ENCODE data around the gene IRF2. TPM values are rescaled to one million over a fixed set of nuclear protein-coding genes. Genes with fewer than 3 reads are reported as not detected.

Gene IRF2
- total RNA-seq, 1 experiment from 2014 or later, result 6.1 TPM

DNA sequence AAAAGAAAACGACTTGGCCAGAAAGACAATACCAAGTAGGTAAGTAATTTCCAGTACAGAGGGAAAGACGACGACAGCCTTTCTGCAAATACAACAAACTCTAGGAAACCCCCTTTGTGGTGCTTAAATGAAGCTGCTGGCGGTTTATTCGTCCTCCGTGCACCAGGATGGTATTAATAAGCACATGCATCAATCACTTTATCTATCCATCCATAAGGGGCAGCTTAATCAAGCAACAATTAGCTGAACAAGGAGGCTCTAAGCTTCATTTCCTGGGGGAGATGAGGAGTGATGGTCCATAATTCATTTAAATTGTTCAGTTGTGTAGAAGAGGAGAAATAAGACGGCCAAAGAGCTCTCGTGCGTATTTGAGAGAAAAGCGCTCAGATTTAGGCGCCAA lies 26.2 kb downstream of the IRF2 start:
- no peaks in the 10 kb centered on the region for H3K9me3 ChIP-seq (replicated peaks)
- no peaks in the 10 kb centered on the region for H3K27me3 ChIP-seq
- H3K4me3 ChIP-seq, result no peak overlapping the region
- H3K27ac ChIP-seq, result no peak overlapping the region
- DNase-seq, result no peak
- H3K36me3 ChIP-seq, result no peaks in the 10 kb centered on the region
- H3K4me1 ChIP-seq, result no peaks in the 10 kb centered on the region

DNA sequence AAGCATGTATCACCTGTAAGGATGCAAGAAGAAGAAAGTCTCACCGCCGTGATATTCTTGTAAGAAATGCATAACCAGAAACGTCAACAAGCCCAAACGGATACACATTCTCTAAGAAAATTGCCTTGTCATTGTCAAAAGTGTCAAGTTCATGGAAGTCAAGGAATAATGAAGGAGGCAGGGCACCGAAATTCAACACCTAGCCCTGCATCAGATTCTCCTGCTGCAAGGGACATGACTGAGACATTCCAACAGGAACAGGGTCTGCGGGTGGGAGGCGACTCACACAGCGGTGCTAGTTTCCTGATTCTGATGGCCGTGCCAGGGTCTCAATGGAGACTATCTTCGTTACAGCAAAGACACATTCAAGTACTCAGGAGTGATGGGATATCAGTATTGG lies 26.7 kb downstream of the IRF2 start:
- H3K27ac ChIP-seq, result no peak overlapping the region
- no peaks in the 10 kb centered on the region for H3K27me3 ChIP-seq
- no peaks in the 10 kb centered on the region for H3K36me3 ChIP-seq
- DNase-seq, result no peak
- no peaks in the 10 kb centered on the region for H3K4me1 ChIP-seq
- H3K4me3 ChIP-seq, result no peak overlapping the region
- no peaks in the 10 kb centered on the region for H3K9me3 ChIP-seq (replicated peaks)

DNA sequence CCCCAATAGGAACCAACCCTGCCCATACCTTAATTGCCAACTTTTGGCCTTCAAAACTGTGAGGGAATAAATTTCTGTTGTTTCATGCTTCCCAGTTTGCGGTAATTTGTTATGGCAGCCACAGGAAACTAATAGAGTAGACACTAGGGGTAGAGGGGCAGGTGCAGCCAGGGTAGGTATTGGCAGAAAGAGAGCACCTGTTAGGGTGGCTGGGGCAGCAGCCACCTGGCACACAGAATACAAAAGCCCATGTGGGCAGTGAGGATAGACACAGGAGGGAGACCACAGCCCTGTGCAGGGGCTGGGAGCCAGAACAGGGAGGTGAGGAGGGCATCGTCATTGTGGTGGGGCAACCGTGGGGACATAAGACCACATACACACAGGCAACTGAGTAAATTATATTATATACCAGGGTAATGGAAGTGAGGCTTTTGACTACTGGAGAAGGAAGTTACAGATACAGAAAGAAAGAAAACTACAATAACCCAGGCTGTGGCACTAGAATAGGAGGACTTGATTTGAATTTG lies 28.2 kb downstream of the IRF2 start:
- DNase-seq, result no peak

DNA sequence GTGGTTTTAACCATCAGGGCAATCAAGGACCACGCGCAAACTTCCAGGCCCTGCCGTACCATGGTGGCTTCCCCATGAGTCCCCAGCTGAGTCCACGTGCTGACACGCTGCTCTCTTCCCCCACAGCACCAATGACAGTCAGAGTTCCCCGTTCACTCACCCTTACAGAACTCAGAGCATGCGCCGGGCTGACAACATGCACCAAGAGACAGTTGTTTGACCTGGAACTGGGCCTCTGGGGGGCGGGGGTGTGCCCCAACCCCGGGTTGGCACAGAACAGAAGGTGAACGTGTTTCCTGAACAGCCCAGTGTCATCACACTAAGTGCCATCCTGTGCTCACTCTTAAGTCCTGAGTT lies 29.4 kb downstream of the IRF2 start:
- no peak overlapping the region for H3K27ac ChIP-seq

More for the DNA sequence above, 28.2 kb downstream of the IRF2 start:
- Histone ChIP-seq H3K4me1 (no peaks in the 10 kb centered on the region), H3K4me3 (no peak overlapping the region), H3K36me3 (no peaks in the 10 kb centered on the region), H3K9me3 (replicated peaks) (no peaks in the 10 kb centered on the region), H3K27ac (no peak overlapping the region), H3K27me3 (no peaks in the 10 kb centered on the region)

DNA sequence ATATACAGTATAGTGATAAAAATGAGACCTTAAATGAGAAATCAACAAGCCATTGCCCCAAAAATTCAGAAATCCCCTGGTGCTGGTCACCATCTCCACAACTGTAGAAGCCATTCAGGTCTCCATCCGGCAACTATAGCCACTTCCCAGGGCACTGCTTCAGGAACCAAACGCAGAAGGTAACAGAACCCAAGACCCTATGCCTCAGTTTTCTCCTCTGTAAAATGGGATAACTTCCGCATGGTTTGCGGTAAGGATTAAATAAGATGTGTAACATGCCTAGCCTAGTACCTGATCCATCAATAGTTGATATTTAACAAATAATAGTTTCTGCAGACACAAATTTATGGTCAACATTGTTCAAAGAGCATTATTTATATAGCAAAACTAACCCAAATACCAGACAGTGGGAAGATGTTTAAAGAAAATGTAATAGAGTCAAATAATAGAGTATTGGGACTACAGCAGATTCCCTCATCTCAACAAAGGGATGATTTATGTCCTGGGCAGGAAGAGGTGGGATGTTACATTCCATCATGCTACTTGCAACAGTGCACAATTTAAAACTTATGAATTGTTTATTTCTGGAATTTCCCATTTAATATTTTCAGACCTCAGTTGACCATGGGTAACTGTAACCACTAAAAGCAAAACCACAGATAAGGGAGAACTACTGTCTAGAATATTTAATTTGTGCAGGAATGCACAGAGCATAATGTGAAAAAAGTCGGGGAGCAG lies 30.0 kb downstream of the IRF2 start:
- Histone ChIP-seq H3K4me1 (no peaks in the 10 kb centered on the region), H3K36me3 (no peaks in the 10 kb centered on the region), H3K27me3 (no peaks in the 10 kb centered on the region), H3K27ac (no peak overlapping the region), H3K4me3 (no peak overlapping the region), H3K9me3 (replicated peaks) (no peaks in the 10 kb centered on the region)
- no peak for DNase-seq

More for the DNA sequence above, 29.4 kb downstream of the IRF2 start:
- H3K9me3 ChIP-seq (replicated peaks), result no peaks in the 10 kb centered on the region
- no peaks in the 10 kb centered on the region for H3K36me3 ChIP-seq
- no peak overlapping the region for H3K4me3 ChIP-seq
- no peaks in the 10 kb centered on the region for H3K4me1 ChIP-seq
- no peaks in the 10 kb centered on the region for H3K27me3 ChIP-seq
- DNase-seq, result no peak

DNA sequence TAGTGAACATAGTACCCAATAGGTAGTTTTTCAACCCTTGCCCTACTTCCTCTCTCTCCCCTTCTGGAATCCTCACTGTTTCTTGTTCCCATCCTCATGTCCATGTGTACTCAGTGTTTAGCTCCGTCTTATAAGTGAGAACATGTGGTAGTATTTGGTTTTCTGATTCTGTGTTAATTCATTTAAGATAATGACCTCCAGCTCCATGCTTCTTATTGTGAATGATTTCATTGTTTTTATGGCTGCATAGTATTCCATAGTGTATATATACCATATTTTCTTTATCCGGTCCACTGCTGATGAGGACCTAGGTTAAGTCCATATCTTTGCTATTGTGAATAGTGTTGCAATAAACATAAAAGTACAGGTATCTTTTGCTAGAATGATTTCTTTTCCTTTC lies 31.0 kb downstream of the IRF2 start:
- Histone ChIP-seq H3K4me3 (no peak overlapping the region), H3K9me3 (replicated peaks) (no peaks in the 10 kb centered on the region), H3K36me3 (no peaks in the 10 kb centered on the region), H3K27me3 (no peaks in the 10 kb centered on the region), H3K4me1 (no peaks in the 10 kb centered on the region), H3K27ac (no peak overlapping the region)
- no peak for DNase-seq

DNA sequence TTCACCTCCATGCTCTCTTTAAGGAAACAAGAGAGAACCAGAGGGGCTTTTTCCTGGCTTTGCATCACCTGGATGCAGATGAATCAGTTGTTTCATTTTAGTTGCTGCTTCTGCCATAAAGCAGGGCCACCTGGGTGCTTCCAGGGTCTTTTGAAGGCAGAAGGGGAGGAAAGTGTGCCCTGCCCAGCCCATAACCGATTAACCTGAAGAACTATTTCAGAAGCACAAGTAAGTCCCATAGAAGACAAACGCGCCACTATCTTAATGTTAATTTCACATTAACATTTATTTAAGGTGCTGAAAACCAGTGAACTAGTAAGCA lies 32.1 kb downstream of the IRF2 start:
- no peaks in the 10 kb centered on the region for H3K27me3 ChIP-seq
- H3K27ac ChIP-seq, result no peak overlapping the region
- H3K9me3 ChIP-seq (replicated peaks), result no peaks in the 10 kb centered on the region
- no peaks in the 10 kb centered on the region for H3K36me3 ChIP-seq
- H3K4me1 ChIP-seq, result no peaks in the 10 kb centered on the region
- DNase-seq, result no peak
- H3K4me3 ChIP-seq, result no peak overlapping the region

DNA sequence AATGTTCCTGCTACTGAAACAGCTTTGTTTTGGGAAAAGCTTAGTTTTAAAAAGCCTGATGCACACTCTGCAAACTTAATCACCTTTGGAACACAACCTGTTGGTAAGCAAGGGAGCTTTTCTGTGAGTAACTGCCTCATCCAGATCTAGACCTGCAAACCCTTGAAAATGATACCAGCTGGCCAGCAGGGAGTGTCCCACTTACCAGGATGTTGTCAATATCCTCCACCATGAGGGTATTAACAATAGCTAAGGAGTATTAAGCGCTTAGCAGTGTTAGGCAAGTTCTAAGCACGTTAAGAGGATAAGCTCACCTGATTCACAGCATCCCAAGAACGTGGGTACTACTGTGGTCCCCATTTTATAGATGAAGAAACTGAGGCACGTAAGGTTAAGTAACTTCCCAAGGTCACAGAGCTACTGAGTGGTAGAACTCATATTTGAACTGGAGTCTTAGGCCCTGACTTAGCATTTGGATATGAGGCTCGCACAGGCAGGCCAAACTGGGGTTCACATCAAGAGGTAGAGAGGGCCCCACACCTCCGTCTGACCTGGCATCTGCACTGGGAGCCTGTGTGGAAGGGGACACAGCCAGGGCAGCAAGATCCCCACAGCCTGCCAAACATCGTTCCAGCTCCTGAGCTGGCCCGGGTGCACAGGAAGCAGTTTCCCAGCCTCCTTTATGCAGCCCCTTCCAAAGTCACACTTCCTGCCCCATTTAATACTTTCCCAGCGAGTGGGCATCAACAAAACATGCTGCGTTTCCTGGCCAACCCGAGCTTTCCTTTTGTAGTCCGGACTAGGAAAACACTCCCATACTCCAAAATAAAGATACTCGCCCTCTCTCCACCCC lies 32.7 kb downstream of the IRF2 start:
- Histone ChIP-seq H3K4me3 (no peak overlapping the region), H3K27me3 (no peaks in the 10 kb centered on the region), H3K27ac (no peak overlapping the region), H3K4me1 (no peaks in the 10 kb centered on the region), H3K9me3 (replicated peaks) (no peaks in the 10 kb centered on the region), H3K36me3 (no peaks in the 10 kb centered on the region)
- no peak for DNase-seq

DNA sequence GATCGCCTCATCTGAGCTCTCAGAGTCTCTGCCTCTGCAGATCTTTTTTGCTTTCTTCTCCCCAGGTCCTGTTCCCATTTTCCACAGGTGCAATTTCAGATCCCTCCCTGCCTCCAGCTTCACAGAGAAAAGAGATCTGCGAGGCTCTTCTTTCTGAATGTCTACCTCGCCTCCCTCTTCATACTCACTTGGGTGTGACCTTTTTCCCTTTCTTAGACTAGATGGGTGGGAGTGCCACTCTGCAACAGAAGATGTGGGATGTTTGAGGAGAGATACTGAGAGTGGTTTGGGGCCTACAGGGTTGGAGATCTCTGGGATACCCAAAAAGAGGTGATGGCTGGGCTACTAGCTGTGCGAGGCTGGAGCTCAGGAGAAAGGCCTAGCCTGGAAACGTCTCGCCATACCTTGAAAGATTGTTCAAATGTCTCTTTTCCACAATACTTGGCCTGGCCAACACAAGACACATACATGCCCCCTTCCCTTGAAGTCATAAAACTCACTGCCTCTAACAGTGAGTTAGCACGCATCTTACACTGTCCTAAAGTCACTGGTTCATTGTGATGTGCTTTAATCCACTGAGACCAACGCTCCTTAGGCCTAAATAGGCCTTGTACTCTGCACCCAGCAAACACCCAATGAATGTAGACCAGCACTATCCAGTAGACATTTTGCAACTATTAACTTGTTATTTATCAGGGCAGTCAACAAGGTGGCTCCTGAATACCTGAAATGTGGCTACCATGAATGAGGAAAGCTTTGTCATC lies 33.6 kb downstream of the IRF2 start:
- Histone ChIP-seq H3K36me3 (no peaks in the 10 kb centered on the region), H3K27me3 (no peaks in the 10 kb centered on the region), H3K9me3 (replicated peaks) (no peaks in the 10 kb centered on the region), H3K27ac (no peak overlapping the region), H3K4me1 (no peaks in the 10 kb centered on the region), H3K4me3 (no peak overlapping the region)
- no peak for DNase-seq

DNA sequence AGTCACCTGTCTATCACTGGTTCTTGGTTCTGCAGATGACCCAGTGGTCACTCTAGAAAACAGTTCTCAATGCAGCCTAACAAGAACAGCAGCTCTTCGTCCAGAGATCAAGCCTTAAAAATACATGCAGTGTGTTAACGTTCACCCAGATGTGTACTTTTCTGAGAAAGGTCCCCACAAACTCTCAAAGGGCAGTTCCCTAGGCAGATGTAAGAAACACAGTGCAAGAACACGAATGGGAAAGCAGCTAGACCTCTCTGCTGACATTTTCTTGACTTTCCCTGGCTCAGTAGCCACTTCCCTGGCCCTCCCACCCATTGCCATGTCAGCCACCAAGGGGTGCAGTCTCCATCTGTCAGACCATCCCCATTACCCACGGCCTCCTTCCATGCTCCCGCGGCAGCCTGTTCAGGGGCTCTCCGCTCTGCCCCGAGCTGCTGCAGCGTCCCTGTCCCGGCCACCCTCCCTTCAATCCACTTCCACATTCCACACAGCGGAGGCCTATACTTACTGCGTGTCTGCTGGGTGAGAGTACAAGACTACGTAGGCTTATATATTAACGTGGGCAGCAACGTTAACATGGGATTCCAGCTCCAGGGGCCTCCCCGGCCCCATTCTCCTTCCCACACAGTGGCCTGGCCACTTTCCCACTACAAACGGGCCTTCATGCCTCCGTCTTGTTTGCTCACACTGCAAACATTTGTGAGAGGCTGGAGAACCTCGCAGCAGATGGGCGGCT lies 34.3 kb downstream of the IRF2 start:
- H3K27me3 ChIP-seq, result no peaks in the 10 kb centered on the region
- no peak overlapping the region for H3K4me3 ChIP-seq
- H3K27ac ChIP-seq, result no peak overlapping the region
- DNase-seq, result no peak
- no peaks in the 10 kb centered on the region for H3K36me3 ChIP-seq
- no peaks in the 10 kb centered on the region for H3K4me1 ChIP-seq
- no peaks in the 10 kb centered on the region for H3K9me3 ChIP-seq (replicated peaks)

DNA sequence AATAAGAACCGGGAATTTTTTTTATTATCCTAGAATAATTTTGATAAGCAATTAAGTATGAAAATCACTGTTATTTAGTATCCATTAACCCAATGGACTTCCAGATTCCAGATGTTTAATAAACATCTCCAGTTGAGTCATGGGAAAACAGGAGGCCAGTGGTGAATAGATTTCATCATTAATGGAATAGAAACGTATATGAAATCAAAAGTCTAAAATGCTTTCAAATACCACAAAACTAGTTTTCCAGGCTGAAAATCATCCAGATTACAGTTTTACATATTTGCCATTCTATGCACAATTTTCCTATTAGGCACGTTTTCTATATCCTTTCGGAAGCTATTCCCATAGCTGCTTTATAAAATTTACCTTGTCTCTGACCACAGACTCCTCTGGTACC lies 35.0 kb downstream of the IRF2 start:
- no peak overlapping the region for H3K4me3 ChIP-seq
- no peaks in the 10 kb centered on the region for H3K27me3 ChIP-seq
- no peaks in the 10 kb centered on the region for H3K4me1 ChIP-seq
- no peaks in the 10 kb centered on the region for H3K9me3 ChIP-seq (replicated peaks)
- DNase-seq, result no peak
- no peaks in the 10 kb centered on the region for H3K36me3 ChIP-seq
- no peak overlapping the region for H3K27ac ChIP-seq

DNA sequence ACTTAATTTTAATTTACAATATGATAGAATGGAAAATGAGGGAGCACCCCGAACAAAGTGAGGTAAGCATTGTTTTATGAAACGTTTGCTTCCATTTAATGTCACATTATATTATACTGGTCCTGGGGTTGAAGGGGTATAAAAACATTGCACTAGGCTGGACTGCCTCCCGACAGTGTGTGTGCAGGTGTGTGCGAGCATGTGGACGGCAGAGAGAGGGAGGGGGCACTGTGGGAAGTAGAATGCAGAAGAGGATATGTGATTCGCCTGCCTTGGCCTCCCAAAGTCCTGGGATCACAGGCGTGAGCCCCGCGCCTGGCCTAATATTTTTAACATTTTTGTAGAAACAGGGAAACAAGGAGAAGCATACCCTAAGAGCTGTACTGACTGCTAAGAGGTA lies 36.0 kb downstream of the IRF2 start:
- H3K4me1 ChIP-seq, result no peaks in the 10 kb centered on the region
- no peaks in the 10 kb centered on the region for H3K27me3 ChIP-seq
- H3K27ac ChIP-seq, result no peak overlapping the region
- H3K4me3 ChIP-seq, result no peak overlapping the region
- H3K9me3 ChIP-seq (replicated peaks), result no peaks in the 10 kb centered on the region
- no peak for DNase-seq
- H3K36me3 ChIP-seq, result no peaks in the 10 kb centered on the region

DNA sequence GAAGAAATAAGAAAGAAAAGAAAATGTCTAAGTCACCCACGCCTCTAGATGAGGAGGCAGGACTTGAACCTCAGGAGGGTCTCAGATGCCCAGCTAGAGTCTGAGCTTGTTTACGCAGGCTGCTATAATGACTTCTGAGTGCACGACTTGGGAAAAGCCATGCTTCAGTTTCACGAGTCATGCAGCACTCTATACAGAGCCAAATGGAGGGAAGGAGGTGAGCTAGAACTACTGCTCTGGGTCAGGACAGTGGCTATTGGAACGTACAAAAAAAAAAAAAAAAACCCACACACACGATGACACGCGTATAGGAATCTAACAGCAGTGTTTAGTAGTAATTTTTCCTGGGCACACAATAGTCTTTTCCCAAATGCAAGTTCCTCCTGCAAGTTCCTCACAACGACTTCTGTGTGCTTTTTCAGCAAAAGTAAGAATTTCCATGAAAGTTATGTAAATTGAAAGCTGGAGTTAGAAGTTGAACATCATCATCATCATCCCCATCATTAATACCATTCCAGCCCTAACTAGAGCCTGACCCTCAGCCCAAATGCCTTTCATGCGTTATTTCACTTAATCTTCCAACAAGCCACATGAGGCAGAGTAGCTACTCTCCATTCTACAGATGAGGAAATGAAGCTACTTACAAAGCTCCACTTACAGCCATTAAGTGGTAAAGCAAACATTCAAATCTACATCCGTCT lies 36.6 kb downstream of the IRF2 start:
- Histone ChIP-seq H3K4me1 (no peaks in the 10 kb centered on the region), H3K9me3 (replicated peaks) (no peaks in the 10 kb centered on the region), H3K36me3 (no peaks in the 10 kb centered on the region), H3K27ac (no peak overlapping the region), H3K4me3 (no peak overlapping the region), H3K27me3 (no peaks in the 10 kb centered on the region)
- no peak for DNase-seq

DNA sequence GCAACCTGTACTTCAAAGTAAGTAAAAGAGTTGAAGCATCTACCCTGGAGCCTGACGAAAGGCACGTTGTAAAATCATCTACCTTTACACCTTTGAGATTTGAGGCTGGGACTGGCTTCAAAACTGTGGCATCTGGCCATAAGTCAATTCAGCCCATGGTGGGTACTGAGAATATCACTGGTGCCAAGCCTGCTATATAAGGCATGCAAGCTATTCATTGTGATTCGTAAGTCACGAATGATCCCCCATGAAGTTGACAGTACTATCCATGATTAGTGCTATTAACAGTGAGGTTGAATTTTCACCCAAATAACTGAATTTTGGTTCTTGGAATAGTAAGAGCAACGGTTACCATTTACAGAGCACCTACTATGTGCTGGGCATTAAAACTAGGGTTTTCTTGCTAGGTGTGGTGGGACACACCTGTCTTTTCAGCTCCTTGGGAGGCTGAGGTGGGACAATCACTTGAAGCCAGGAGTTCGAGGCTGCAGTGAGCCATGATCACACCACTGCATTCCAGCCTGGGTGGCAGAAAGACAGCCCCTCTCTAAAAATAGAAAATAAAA lies 39.8 kb downstream of the IRF2 start:
- Histone ChIP-seq H3K36me3 (no peaks in the 10 kb centered on the region), H3K4me3 (no peak overlapping the region), H3K27me3 (no peaks in the 10 kb centered on the region), H3K9me3 (replicated peaks) (no peaks in the 10 kb centered on the region), H3K4me1 (no peaks in the 10 kb centered on the region), H3K27ac (no peak overlapping the region)
- DNase-seq, result no peak
